Fibroblast of lung (primary cell): ENCODE results near the gene NAXE. TPM values are rescaled to one million over a fixed set of nuclear protein-coding genes. Genes with fewer than 3 reads are reported as not detected.
"Not testable (repeated sequence)": the region's sequence is repeated elsewhere in the genome, so short reads cannot be mapped to it uniquely, and the experiment has no call there.

Source experiments
- DNase-seq, 2 donors: peaks; one replicate each; pipeline versions ENCODE4 v3.0.0 to v3.0.0-alpha.2; 2010; ENCODE audit warnings: low read depth in 2 of 2
- H2AFZ ChIP-seq: 2 replicates; pipeline ENCODE4 v1.5.1; 2012; ENCODE audit warnings: low read length, control low read depth, inconsistent platforms
- H3K27ac ChIP-seq: 2 replicates; pipeline ENCODE4 v1.5.1; 2011; ENCODE audit warnings: low read length, control low read depth; ENCODE audit not compliant: insufficient read depth
- H3K27me3 ChIP-seq: 2 replicates; pipeline ENCODE4 v1.5.1; 2011; ENCODE audit warnings: mild to moderate bottlenecking, low read length; ENCODE audit not compliant: control insufficient read depth, insufficient read depth
- H3K36me3 ChIP-seq: 2 replicates; pipeline ENCODE4 v1.5.1; 2011; ENCODE audit warnings: low read length; ENCODE audit not compliant: control insufficient read depth, insufficient read depth
- H3K4me1 ChIP-seq: 2 replicates; pipeline ENCODE4 v1.5.1; 2011; ENCODE audit warnings: low read length; ENCODE audit not compliant: control insufficient read depth, insufficient read depth; ENCODE audit errors: extremely low read depth
- H3K4me2 ChIP-seq: 2 replicates; pipeline ENCODE4 v1.5.1; 2011; ENCODE audit warnings: low read length, control low read depth; ENCODE audit not compliant: insufficient read depth; ENCODE audit errors: extremely low read depth
- H3K4me3 ChIP-seq, 4 experiments: fragments of 200-600 bp in 1 of 4; sonication (generic) in 1 of 4; replicated peaks in 1 of 4; 2 replicates each; pipeline ENCODE4 v1.5.1; 2011 to 2016; ENCODE audit warnings: low read length in 4 of 4, low read depth in 3 of 4, mild to moderate bottlenecking in 3 of 4, control low read depth in 2 of 4, inconsistent platforms in 1 of 4, mixed read lengths in 1 of 4; ENCODE audit not compliant: insufficient read depth in 1 of 4; ENCODE audit errors: control extremely low read depth in 1 of 4
- H3K79me2 ChIP-seq: 2 replicates; pipeline ENCODE4 v1.5.1; 2012; ENCODE audit warnings: mild to moderate bottlenecking, low read length, inconsistent platforms; ENCODE audit not compliant: control insufficient read depth, insufficient read depth
- H3K9ac ChIP-seq: 2 replicates; pipeline ENCODE4 v1.5.1; 2011; ENCODE audit warnings: mild to moderate bottlenecking, low read length, control low read depth; ENCODE audit not compliant: insufficient read depth
- H3K9me3 ChIP-seq: 2 replicates; pipeline ENCODE4 v1.5.1; 2012; ENCODE audit warnings: low read depth, low read length; ENCODE audit not compliant: control insufficient read depth, insufficient read depth
- H4K20me1 ChIP-seq: 2 replicates; pipeline ENCODE4 v1.5.1; 2011; ENCODE audit warnings: low read length; ENCODE audit not compliant: control insufficient read depth, insufficient read depth; ENCODE audit errors: extremely low read depth
- EZH2 ChIP-seq: IDR thresholded peaks from 2 replicates; pipeline ENCODE4 v1.5.1; 2012; ENCODE audit warnings: low read length, control low read depth, mild to moderate bottlenecking; ENCODE audit errors: missing control alignments
- polyA plus RNA-seq, 2 donors: library from polyadenylated mRNA; depleted of rRNA in 1 of 2; stranded (reverse) in 1 of 2; unstranded in 1 of 2; fragments of >200 nt; gene quantifications; 2 replicates each; pipeline ENCODE4 v1.2.1, GENCODE V29; 2011 to 2012; ENCODE audit warnings: missing spikeins in 1 of 2
- total RNA-seq: library from RNA; depleted of rRNA; stranded (reverse); fragments of >200 nt; gene quantifications from 2 replicates; pipeline ENCODE4 v1.2.1, GENCODE V29; 2014
- TF ChIP-seq, protein P1 (sequence below), 2 donors: IDR thresholded peaks in 1 of 2; conservative IDR thresholded peaks in 1 of 2; 1 replicate in 1 of 2; 2 replicates in 1 of 2; pipeline ENCODE4 v1.5.1; 2011 to 2012; ENCODE audit warnings: low read length in 2 of 2, control low read depth in 1 of 2, inconsistent platforms in 1 of 2, low read depth in 1 of 2, mild to moderate bottlenecking in 1 of 2

NAXE gene
- total and polyA plus RNA-seq, 2 donors (not counting 1 experiment from before 2014, with no cell fraction given) = 41.6 to 64.4 TPM

DNA sequence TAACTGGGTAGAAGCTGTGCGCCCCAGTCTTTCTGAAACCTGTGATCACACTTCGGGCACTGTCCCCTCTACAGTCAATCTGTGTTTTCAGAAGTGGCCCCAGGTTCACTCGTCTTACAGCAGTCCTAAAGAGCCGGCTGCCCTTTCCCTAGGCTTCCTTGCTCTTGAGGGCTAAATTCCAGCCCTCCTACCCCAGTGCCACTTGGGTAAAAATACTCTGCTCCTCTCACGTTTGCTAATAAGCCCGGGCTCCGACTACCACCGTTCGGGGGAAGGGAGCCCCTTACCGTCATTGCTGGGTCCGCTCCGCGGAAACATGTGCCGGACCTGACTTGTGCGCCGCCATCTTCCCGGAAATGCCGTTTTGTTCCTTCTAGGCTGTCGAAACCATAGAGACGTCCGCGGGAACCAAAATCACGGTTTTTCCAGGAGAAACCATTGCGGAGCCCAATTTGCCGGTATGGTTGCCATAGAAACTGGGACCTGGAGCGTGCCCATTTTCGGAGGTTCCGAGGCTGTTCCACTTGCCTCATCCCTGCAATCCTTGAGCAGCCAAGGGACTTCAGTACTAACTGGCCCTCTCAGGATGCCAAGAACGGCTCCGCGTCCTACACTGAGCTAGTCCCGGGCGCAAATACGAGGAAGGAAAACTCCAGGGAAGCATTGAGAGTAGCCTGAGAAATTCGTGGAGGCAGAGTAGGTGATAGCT is 9.7 kb downstream of the NAXE start, which contains the start of gene GPATCH4:
Gene GPATCH4 (minus strand): TSS at position 358 of the 709 bp plus-strand sequence.
- Histone ChIP-seq H3K4me1 (peaks cover 7% of the 10 kb centered on the region), H3K4me3 (peak within 1 kb of the TSS; percentile 84 to 98 (median 92)), H3K36me3 (peaks cover 6% of the 10 kb centered on the region), H3K4me2 (peak within 1 kb of the TSS; percentile 96), H3K27ac (peak within 1 kb of the TSS; percentile 90), H4K20me1 (no peaks in the 10 kb centered on the region), H3K9me3 (no peaks in the 10 kb centered on the region), H3K27me3 (no peaks in the 10 kb centered on the region), H3K79me2 (peaks cover 15% of the 10 kb centered on the region), H2AFZ (peak within 1 kb of the TSS; percentile 95), H3K9ac (peak within 1 kb of the TSS; percentile 83)
- peak; percentile 91 to 96 for DNase-seq
- TF ChIP-seq, protein P1, sequence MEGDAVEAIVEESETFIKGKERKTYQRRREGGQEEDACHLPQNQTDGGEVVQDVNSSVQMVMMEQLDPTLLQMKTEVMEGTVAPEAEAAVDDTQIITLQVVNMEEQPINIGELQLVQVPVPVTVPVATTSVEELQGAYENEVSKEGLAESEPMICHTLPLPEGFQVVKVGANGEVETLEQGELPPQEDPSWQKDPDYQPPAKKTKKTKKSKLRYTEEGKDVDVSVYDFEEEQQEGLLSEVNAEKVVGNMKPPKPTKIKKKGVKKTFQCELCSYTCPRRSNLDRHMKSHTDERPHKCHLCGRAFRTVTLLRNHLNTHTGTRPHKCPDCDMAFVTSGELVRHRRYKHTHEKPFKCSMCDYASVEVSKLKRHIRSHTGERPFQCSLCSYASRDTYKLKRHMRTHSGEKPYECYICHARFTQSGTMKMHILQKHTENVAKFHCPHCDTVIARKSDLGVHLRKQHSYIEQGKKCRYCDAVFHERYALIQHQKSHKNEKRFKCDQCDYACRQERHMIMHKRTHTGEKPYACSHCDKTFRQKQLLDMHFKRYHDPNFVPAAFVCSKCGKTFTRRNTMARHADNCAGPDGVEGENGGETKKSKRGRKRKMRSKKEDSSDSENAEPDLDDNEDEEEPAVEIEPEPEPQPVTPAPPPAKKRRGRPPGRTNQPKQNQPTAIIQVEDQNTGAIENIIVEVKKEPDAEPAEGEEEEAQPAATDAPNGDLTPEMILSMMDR (conservative IDR thresholded peaks at IDR 0.05 in 1 of 2, IDR thresholded peaks at IDR 0.05 in 1 of 2; ENCODE audit: low read depth in 1 of 2, low read length in 2 of 2) = no peak
- no peak for TF ChIP-seq EZH2

DNA sequence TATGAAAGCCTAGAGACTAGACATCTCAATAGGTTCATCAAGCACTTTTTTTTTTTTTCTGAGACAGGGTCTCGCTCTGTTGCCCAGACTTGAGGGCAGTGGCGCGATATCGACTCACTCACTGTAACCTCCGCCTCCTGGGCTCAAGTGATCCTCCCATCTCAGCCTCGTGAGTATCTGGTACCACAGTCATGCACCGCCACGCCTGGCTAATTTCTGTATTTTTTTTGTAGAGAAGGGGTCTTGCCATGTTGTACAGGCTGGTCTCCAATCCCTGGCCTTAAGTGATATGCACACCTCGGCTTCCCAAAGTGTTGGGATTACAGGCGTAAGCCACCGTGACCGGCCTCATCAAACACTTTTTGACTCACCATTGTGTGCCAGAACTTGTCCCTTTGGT is 10.3 kb downstream of the NAXE start:
- Histone ChIP-seq H3K9ac (peak overlapping the region; percentile 71), H3K4me1 (peaks cover 7% of the 10 kb centered on the region), H3K36me3 (peaks cover 4% of the 10 kb centered on the region), H3K4me3 (peak overlapping the region; percentile 84 to 98 (median 92)), H3K4me2 (peak overlapping the region; percentile 96), H3K27ac (peak overlapping the region; percentile 90), H4K20me1 (no peaks in the 10 kb centered on the region), H3K9me3 (no peaks in the 10 kb centered on the region), H3K79me2 (peaks cover 15% of the 10 kb centered on the region), H2AFZ (peak overlapping the region; percentile 94), H3K27me3 (no peaks in the 10 kb centered on the region)
- DNase-seq = no peak
- TF ChIP-seq EZH2 = no peak
- TF ChIP-seq, protein P1 (conservative IDR thresholded peaks at IDR 0.05 in 1 of 2, IDR thresholded peaks at IDR 0.05 in 1 of 2; ENCODE audit: low read depth in 1 of 2, low read length in 2 of 2) = no peak

DNA sequence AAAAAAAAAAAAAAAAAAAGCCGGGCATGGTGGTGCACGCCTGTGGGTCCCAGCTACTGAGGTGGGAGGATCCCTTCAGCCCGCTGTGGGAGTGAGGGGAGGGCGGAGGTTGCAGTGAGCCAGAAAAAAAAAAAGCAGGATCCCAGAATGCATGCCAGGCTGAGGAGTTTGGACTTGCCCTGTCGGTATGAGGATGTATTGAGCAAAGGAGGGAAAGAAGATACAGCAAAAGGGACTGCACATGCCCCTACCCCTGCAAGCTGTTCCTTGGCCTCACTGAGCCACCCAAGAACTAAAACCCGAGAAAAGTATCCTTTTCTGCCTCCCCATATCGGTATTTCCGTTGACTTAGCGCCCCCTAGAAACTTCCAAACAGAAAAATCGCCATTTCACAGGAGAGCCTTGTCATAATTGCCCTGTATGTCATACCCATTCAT is 11.0 kb downstream of the NAXE start:
- peak in 1 of 2 donors; percentile 5 for DNase-seq
- peaks cover 7% of the 10 kb centered on the region for H3K4me1 ChIP-seq
- no peak overlapping the region for H3K4me3 ChIP-seq
- H3K79me2 ChIP-seq = peaks cover 15% of the 10 kb centered on the region
- no peaks in the 10 kb centered on the region for H3K36me3 ChIP-seq
- H4K20me1 ChIP-seq = no peaks in the 10 kb centered on the region
- no peak overlapping the region for H3K27ac ChIP-seq
- no peaks in the 10 kb centered on the region for H3K9me3 ChIP-seq
- no peak overlapping the region for H3K9ac ChIP-seq
- peak overlapping the region; percentile 38 for H2AFZ ChIP-seq
- H3K27me3 ChIP-seq = no peaks in the 10 kb centered on the region
- H3K4me2 ChIP-seq = no peak overlapping the region
- no peak for TF ChIP-seq EZH2
- TF ChIP-seq, protein P1 (conservative IDR thresholded peaks at IDR 0.05 in 1 of 2, IDR thresholded peaks at IDR 0.05 in 1 of 2; ENCODE audit: low read depth in 1 of 2, low read length in 2 of 2) = peak; percentile 22 to 32

- H3K4me1 ChIP-seq, H4K20me1 ChIP-seq, H3K9me3 ChIP-seq, DNase-seq, H3K27me3 ChIP-seq, H3K36me3 ChIP-seq, H3K9ac ChIP-seq, H3K4me2 ChIP-seq, H3K79me2 ChIP-seq, H3K27ac ChIP-seq, H2AFZ ChIP-seq, H3K4me3 ChIP-seq: not testable (repeated sequence)
Measured at GRCh38 chr1:156607344-156607743, 15.8 kb downstream of the NAXE start.
